ENCODE results near the gene IGF2R.

- TF ChIP-seq CTCF (optimal IDR thresholded peaks at IDR 0.05 in 1 of 3, IDR thresholded peaks at IDR 0.05 in 1 of 3, conservative IDR thresholded peaks at IDR 0.05 in 1 of 3; ENCODE audit: extremely low read depth in 1 of 3, insufficient read depth in 2 of 3, low read length in 3 of 3) (no peak), EZH2 (IDR thresholded peaks at IDR 0.05; ENCODE audit: low read length) (no peak)
Observed at GRCh38 chr6:160051390-160051789, 82.5 kb downstream of the IGF2R start.

Measured in keratinocyte (primary cell).